MCF 10A (cell line): ENCODE results near the gene TECPR1. TPM values are rescaled to one million over a fixed set of nuclear protein-coding genes. Genes with fewer than 3 reads are reported as not detected.

Source experiments
- BruUV-seq: library from RNA; stranded (reverse); fragments of 400-500 nt; replicated peaks from 2 replicates; lab custom pipeline; 2021; lab: Mats Ljungman, UMichigan
- CTCF ChIA-PET: fragments of 300-600 bp; sonication (Branson Sonifier 250); formaldehyde crosslinking; extraction: SDS; loops from one replicate; lab custom pipeline; 2021; ENCODE audit warnings: antibody characterized with exemption, inconsistent platforms; lab: Yijun Ruan, JAX
- POLR2A ChIA-PET: fragments of 300-600, 350-650 bp; sonication (Branson Sonifier 250); formaldehyde crosslinking; extraction: SDS; loops from one replicate; lab custom pipeline; 2020; ENCODE audit warnings: antibody characterized with exemption, inconsistent platforms; lab: Yijun Ruan, JAX
- DNase-seq: peaks from one replicate; pipeline ENCODE4 v3.0.0-alpha.2; 2018; ENCODE audit not compliant: unreplicated experiment
- H3K27ac Mint-ChIP-seq: one replicate; pipeline ENCODE4 v1.8.0; 2022; ENCODE audit warnings: mild to moderate bottlenecking, low read depth, mixed read lengths; ENCODE audit not compliant: unreplicated experiment
- H3K27me3 Mint-ChIP-seq: one replicate; pipeline ENCODE4 v1.8.0; 2022; ENCODE audit warnings: mixed read lengths; ENCODE audit not compliant: insufficient read depth, unreplicated experiment
- H3K36me3 Mint-ChIP-seq: one replicate; pipeline ENCODE4 v1.8.0; 2022; ENCODE audit warnings: mild to moderate bottlenecking, moderate library complexity, mixed read lengths; ENCODE audit not compliant: insufficient read depth, unreplicated experiment
- H3K4me1 Mint-ChIP-seq: one replicate; pipeline ENCODE4 v1.8.0; 2022; ENCODE audit warnings: mixed read lengths; ENCODE audit not compliant: insufficient read depth, unreplicated experiment
- H3K4me3 Mint-ChIP-seq: one replicate; pipeline ENCODE4 v1.8.0; 2022; ENCODE audit warnings: mild to moderate bottlenecking, moderate library complexity, mixed read lengths; ENCODE audit not compliant: unreplicated experiment
- H3K9me3 Mint-ChIP-seq: one replicate; pipeline ENCODE4 v1.8.0; 2022; ENCODE audit warnings: mixed read lengths; ENCODE audit not compliant: unreplicated experiment
- CTCF ChIP-seq: fragments of 200-600 bp; IDR thresholded peaks from one replicate; pipeline ENCODE4 v1.8.0; 2022; ENCODE audit warnings: antibody characterized with exemption, mild to moderate bottlenecking; ENCODE audit not compliant: unreplicated experiment
- intact Hi-C: fragments of 100-400 bp; cut with micrococcal nuclease; formaldehyde crosslinking; loops from 2 replicates; pipeline ENCODE4 v1.14.1; 2022
- total RNA-seq: library from RNA; stranded (reverse); gene quantifications from 2 replicates; pipeline ENCODE4 v1.2.3, GENCODE V29; 2022

Gene TECPR1
- total RNA-seq, 1 experiment from 2014 or later: 15.4 TPM

- Mint-ChIP-seq H3K4me1 (no peaks in the 10 kb centered on the region), H3K36me3 (peaks cover 69% of the 10 kb centered on the region), H3K9me3 (no peaks in the 10 kb centered on the region), H3K27ac (no peak overlapping the region), H3K27me3 (no peaks in the 10 kb centered on the region), H3K4me3 (no peak overlapping the region)
- intact Hi-C loops: loop anchor here (1.0 kb wide), 1 partner anchor 108 kb away; the partner anchor contains the start of gene BAIAP2L1
- BruUV-seq: no TSS peak
- POLR2A ChIA-PET: interaction anchor here (0.9 to 1.4 kb wide), 2 partner anchors 7 to 107 kb away, joined by 4 to 5 read pairs; partner anchors contain the start of gene BAIAP2L1
- CTCF ChIA-PET: interaction anchor here (0.7 to 1.9 kb wide), 11 partner anchors 8 to 555 kb away, joined by 3 to 12 read pairs (median 4); partner anchors contain the start of gene BAIAP2L1
- no peak for TF ChIP-seq CTCF
- DNase-seq: no peak
Measured at GRCh38 chr7:98293746-98294145, 41.7 kb upstream of the TECPR1 start.

GRCh38 chr7:98293265-98293664 is 41.2 kb upstream of the TECPR1 start:
- Mint-ChIP-seq H3K27me3 (no peaks in the 10 kb centered on the region), H3K9me3 (no peaks in the 10 kb centered on the region), H3K4me3 (no peak overlapping the region), H3K27ac (no peak overlapping the region), H3K36me3 (peaks cover 73% of the 10 kb centered on the region), H3K4me1 (no peaks in the 10 kb centered on the region)
- no peak for DNase-seq
- intact Hi-C loops: no loop called here
- no peak for TF ChIP-seq CTCF
- ChIA-PET CTCF (interaction anchor here (0.6 to 1.9 kb wide), 5 partner anchors 23 to 588 kb away, joined by 3 to 10 read pairs (median 3); no protein-coding TSS in a partner anchor), POLR2A (interaction anchor here (0.9 kb wide), 2 partner anchors 61 to 108 kb away, joined by 3 to 5 read pairs; partner anchors contain the start of gene BAIAP2L1)
- BruUV-seq: no TSS peak

- DNase-seq: no peak
- BruUV-seq: TSS peak; percentile 35
- H3K27me3 Mint-ChIP-seq: no peaks in the 10 kb centered on the region
- no peak for TF ChIP-seq CTCF
- peaks cover 7% of the 10 kb centered on the region for H3K4me1 Mint-ChIP-seq
- H3K9me3 Mint-ChIP-seq: no peaks in the 10 kb centered on the region
- peaks cover 73% of the 10 kb centered on the region for H3K36me3 Mint-ChIP-seq
- ChIA-PET POLR2A (interaction anchor here (0.7 to 1.4 kb wide), 2 partner anchors 19 to 79 kb away, joined by 3 to 4 read pairs; no protein-coding TSS in a partner anchor), CTCF (interaction anchor here (5.5 kb wide), 1 partner anchor 110 kb away, joined by 33 read pairs; the partner anchor contains the start of gene BAIAP2L1)
- intact Hi-C loops: no loop called here
- H3K27ac Mint-ChIP-seq: no peak overlapping the region
- H3K4me3 Mint-ChIP-seq: no peak overlapping the region
Measured at GRCh38 chr7:98291717-98292116, 39.7 kb upstream of the TECPR1 start.

- no peak for TF ChIP-seq CTCF
- peaks cover 60% of the 10 kb centered on the region for H3K36me3 Mint-ChIP-seq
- CTCF ChIA-PET: interaction anchor here (0.6 to 5.5 kb wide), 6 partner anchors 19 to 143 kb away, joined by 3 to 33 read pairs (median 4); partner anchors contain the start of gene BAIAP2L1
- POLR2A ChIA-PET: interaction anchor here (6.6 kb wide), 1 partner anchor 111 kb away, joined by 60 read pairs; the partner anchor contains the start of gene BAIAP2L1
- no TSS peak for BruUV-seq
- no peak overlapping the region for H3K27ac Mint-ChIP-seq
- intact Hi-C loops: loop anchor here (10.0 kb wide), 1 partner anchor 555 kb away; no protein-coding TSS in a partner anchor
- DNase-seq: no peak
- H3K9me3 Mint-ChIP-seq: no peaks in the 10 kb centered on the region
- H3K4me1 Mint-ChIP-seq: peaks cover 23% of the 10 kb centered on the region
- no peak overlapping the region for H3K4me3 Mint-ChIP-seq
- H3K27me3 Mint-ChIP-seq: no peaks in the 10 kb centered on the region
Measured at GRCh38 chr7:98289333-98289875, 37.4 kb upstream of the TECPR1 start.
